ENCODE results near the gene MICAL3.

DNA sequence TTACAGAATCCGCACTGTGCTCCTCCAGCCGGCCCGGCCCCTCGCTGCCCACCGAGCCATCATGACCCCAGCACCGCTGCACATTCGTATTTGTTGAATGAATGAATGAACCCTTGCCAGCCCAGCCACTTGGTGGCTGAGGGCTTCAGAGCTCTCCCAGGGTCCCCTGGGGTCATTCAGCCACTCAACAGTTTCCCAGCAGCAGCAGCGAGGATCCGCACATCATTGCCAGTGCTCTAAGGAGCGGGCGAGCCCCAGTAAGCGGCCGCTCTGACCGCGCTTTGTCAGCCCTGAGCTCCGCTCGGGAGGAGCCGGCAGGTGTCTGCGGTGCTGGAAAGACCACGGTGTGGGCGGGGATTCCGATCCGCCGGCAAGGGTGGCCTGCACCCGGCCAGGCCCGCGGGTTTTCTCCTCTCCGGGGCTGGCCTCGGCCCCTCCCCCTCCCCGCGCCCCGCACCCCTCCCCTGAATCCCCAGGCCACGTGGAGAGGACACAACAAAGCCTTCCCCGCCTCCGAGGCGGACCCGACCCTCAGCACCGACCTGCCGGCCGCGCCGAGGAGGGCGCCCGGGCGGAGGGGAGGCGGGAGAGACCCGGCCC, 250.7 kb downstream of the MICAL3 start:
- TF ChIP-seq POLR2AphosphoS5 (IDR thresholded peaks at IDR 0.05; ENCODE audit: low read depth, low read length): no peak
- TF ChIP-seq TAF1 (IDR thresholded peaks at IDR 0.05; ENCODE audit: borderline replicate concordance, insufficient read depth, low read length): no peak

All from PFSK-1 (cell line).